Fibroblast of villous mesenchyme (primary cell): Measurements from ENCODE around the gene TOMM34. TPM values are rescaled to one million over a fixed set of nuclear protein-coding genes. Genes with fewer than 3 reads are reported as not detected.

Source experiments
- DNase-seq: peaks from one replicate; pipeline ENCODE4 v3.0.0-alpha.2; 2010; ENCODE audit warnings: low read depth
- H3K4me3 ChIP-seq: 2 replicates; pipeline ENCODE4 v1.5.1; 2011; ENCODE audit warnings: low read depth, mild to moderate bottlenecking, low read length
- total RNA-seq: library from RNA; depleted of rRNA; stranded (reverse); fragments of >200 nt; gene quantifications from 2 replicates; pipeline ENCODE4 v1.2.3, GENCODE V29; 2012
- TF ChIP-seq, protein P1 (sequence below): IDR thresholded peaks from 2 replicates; pipeline ENCODE4 v1.5.1; 2012; ENCODE audit warnings: low read depth, mild to moderate bottlenecking, low read length; ENCODE audit not compliant: insufficient read depth

The TOMM34 gene
- total RNA-seq, 1 donor: 22.0 TPM

DNA sequence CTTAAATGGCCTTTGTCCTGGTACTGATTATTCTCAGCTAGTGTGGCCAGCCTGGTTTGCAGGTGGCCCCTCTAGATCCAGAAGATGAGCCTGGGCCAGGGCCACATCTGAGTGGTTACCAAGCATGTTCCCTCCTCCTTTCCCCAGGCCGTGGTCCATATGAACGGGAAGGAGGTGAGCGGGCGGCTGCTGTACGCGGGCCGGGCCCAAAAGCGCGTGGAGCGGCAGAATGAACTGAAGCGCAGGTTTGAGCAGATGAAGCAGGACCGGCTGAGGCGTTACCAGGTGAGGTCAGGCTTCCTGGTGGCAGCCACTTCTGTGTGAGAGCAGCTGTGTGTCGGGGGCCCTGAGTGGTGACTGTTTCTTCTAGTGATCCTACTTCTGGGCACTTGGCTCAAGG, 38.8 kb downstream of the TOMM34 start:
- TF ChIP-seq, protein P1, sequence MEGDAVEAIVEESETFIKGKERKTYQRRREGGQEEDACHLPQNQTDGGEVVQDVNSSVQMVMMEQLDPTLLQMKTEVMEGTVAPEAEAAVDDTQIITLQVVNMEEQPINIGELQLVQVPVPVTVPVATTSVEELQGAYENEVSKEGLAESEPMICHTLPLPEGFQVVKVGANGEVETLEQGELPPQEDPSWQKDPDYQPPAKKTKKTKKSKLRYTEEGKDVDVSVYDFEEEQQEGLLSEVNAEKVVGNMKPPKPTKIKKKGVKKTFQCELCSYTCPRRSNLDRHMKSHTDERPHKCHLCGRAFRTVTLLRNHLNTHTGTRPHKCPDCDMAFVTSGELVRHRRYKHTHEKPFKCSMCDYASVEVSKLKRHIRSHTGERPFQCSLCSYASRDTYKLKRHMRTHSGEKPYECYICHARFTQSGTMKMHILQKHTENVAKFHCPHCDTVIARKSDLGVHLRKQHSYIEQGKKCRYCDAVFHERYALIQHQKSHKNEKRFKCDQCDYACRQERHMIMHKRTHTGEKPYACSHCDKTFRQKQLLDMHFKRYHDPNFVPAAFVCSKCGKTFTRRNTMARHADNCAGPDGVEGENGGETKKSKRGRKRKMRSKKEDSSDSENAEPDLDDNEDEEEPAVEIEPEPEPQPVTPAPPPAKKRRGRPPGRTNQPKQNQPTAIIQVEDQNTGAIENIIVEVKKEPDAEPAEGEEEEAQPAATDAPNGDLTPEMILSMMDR: no peak
- no peak for DNase-seq

DNA sequence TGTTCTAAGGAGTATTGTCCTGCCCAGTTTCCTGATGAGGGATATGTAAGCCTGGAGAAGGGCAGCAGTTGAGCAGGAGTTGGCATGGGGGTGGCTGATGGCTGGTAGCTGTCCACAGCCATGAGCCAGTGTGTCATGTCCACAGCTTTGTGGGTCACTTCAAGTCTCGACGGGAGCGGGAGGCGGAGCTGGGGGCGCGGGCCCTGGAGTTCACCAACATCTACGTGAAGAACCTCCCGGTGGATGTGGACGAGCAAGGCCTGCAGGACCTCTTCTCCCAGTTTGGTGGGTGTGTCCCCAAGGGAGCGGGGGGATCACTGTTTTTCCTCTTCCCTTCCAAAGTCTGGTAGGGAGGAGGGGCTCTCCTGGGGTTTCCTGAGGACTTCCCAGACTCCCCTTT, 41.4 kb downstream of the TOMM34 start:
- no peak for DNase-seq
- TF ChIP-seq, protein P1: no peak
- no peak overlapping the region for H3K4me3 ChIP-seq

More for the DNA sequence above, 38.8 kb downstream of the TOMM34 start:
- no peak overlapping the region for H3K4me3 ChIP-seq

DNA sequence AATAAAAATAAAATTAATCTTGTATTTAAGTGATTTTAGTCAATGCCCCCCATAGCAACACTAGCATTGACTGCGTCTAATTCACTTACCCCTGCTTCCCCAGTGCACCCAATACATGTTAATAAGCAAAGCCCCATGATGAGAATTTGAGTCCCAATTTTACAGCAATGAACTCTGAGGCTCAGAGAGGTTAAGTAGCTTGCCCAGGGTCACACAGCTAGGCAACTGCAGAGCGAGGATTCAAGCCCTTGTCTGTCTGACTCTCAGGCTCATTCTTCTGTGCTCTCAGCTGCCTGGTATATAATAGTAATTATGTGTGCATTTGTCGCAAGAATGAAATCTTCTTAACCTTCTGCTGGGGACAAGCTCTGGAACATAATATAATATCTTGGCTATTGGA, 41.9 kb downstream of the TOMM34 start:
- H3K4me3 ChIP-seq: no peak overlapping the region
- DNase-seq: no peak
- TF ChIP-seq, protein P1: no peak

DNA sequence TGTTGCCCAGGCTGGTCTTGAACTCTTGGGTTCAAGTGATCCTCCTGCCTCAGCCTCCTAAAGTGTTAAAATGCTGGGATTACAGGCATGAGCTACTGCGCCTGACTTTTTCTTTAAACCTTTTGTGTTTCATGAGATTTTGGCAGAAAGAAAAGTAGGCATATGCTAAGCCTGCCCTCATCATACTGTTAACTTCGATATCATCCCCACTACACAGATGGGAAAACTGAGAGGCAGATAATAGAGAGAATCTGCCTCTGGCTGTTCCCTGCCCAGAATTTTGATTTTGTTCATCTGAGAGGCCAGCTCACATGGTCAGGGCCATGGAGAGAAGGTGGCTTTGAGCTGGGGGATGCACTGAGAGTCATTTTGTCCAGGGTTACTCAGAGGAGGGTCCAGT, 42.8 kb downstream of the TOMM34 start:
- no peak overlapping the region for H3K4me3 ChIP-seq
- DNase-seq: no peak
- TF ChIP-seq, protein P1: no peak

DNA sequence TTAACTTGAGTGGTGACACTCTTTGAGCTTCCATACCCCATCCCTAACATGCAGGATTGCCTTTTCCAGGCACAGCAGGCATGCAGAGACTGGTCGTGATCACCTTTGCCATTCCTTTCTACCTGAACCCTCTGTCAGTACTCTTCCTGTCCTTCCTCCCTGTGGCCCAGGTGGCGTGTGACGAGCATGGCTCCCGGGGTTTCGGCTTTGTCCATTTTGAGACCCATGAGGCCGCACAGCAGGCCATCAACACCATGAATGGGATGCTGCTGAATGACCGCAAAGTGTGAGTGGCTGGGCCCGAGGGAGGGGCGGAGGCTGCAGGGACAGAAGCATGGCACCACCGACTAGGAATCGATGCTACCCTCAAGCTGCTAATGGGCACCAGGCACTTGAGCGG, 43.6 kb downstream of the TOMM34 start:
- DNase-seq: no peak
- TF ChIP-seq, protein P1: no peak

DNA sequence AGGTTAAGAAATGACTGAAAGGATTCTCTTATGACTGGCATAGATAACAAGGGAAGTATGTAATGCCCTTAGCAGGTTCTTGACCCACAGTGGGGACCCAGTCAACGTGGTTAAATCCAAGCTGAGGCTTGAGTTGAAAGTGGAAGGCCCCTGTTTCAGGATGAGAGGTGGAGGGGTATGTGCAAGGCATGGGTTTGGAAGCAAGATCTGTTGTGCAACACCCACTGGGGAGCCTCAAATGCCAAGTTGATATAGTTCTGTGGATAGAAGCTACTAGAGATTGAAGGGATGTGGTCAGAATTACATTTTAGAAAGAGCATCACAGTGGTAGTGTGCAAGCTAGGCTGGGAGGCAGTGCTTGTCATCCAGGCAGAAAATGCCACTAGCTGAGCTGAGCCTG, 45.3 kb downstream of the TOMM34 start:
- DNase-seq: no peak
- no peak overlapping the region for H3K4me3 ChIP-seq
- TF ChIP-seq, protein P1: no peak

More for the DNA sequence above, 43.6 kb downstream of the TOMM34 start:
- H3K4me3 ChIP-seq: no peak overlapping the region

DNA sequence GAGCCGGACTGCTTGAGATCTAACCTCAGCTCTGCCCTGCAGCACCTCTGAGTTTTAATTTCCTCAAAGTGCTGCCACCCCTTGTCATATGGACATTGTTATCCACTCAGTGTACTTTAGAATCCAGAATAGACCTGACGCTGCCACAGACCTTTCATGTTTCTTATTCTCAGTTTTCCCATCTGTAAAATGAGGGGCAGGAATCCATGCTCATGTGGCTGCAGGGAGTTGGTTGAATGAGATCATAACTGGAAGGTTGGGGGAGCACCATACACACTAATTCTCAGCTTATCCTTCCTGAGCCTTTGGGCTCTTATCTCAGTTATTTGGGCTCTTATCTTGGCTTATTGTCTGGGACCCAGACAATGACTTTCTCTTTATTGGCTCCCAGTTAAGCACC, 48.0 kb downstream of the TOMM34 start:
- DNase-seq: no peak
- TF ChIP-seq, protein P1: no peak
- no peak overlapping the region for H3K4me3 ChIP-seq
